ENCODE results near the gene SLC13A3.

DNA sequence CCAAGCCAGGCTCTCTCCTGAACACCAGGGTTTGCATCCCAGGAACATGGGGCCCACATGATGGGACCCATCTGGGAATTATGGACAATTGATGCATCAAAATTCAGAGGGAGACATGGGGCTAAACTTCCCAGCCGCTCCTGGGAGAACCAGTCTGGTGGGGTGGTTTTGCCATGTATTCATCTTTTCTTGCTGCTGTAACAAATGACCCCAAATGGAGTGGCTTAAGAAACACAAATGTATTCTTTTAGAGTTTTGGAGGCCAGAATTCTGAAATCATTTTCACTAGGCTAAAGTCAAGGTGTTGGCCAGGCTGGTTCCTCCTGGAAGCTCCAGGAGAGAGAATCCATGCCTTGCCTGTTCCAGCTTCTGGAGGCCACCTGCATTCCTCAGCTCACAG lies 6.5 kb downstream of the SLC13A3 start:
- TF ChIP-seq, protein P1, sequence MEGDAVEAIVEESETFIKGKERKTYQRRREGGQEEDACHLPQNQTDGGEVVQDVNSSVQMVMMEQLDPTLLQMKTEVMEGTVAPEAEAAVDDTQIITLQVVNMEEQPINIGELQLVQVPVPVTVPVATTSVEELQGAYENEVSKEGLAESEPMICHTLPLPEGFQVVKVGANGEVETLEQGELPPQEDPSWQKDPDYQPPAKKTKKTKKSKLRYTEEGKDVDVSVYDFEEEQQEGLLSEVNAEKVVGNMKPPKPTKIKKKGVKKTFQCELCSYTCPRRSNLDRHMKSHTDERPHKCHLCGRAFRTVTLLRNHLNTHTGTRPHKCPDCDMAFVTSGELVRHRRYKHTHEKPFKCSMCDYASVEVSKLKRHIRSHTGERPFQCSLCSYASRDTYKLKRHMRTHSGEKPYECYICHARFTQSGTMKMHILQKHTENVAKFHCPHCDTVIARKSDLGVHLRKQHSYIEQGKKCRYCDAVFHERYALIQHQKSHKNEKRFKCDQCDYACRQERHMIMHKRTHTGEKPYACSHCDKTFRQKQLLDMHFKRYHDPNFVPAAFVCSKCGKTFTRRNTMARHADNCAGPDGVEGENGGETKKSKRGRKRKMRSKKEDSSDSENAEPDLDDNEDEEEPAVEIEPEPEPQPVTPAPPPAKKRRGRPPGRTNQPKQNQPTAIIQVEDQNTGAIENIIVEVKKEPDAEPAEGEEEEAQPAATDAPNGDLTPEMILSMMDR (IDR thresholded peaks at IDR 0.05 in 4 of 5, conservative IDR thresholded peaks at IDR 0.05 in 1 of 5) = no peak
- no peak for TF ChIP-seq POLR2A (IDR thresholded peaks at IDR 0.05)

Data from gastrocnemius medialis (tissue), 4 donors.